ENCODE data around the gene MRPL53. TPM values are rescaled to one million over a fixed set of nuclear protein-coding genes. Genes with fewer than 3 reads are reported as not detected.

Gene MRPL53
- total RNA-seq, 6 experiments from 2014 or later, result 74.5 to 120 (median 97.7) TPM

GRCh38 chr2:74441690-74442482 lies 30.6 kb downstream of the MRPL53 start, which contains the start of gene RTKN:
TSS of gene RTKN (minus strand) at chr2:74441937. CDS start at chr2:74441816, 121 bp downstream.
- Mint-ChIP-seq H3K36me3 (ENCODE audit: low read depth) (no peaks in the 10 kb centered on the region), H3K9me3 (no peaks in the 10 kb centered on the region), H3K4me3 (peak within 1 kb of the TSS; percentile 95), H3K27me3 (ENCODE audit: insufficient read depth) (no peaks in the 10 kb centered on the region; the same call in 1 of the 2 replicates), H3K27ac (peak within 1 kb of the TSS; percentile 57; the same call in 1 of the 2 replicates), H3K4me1 (ENCODE audit: low read depth) (peaks cover 47% of the 10 kb centered on the region)
- DNase-seq, result no peak
- TF ChIP-seq CTCF (IDR thresholded peaks at IDR 0.05), result no peak

GRCh38 chr2:74441170-74441689 lies 31.2 kb downstream of the MRPL53 start:
- DNase-seq, result no peak
- Mint-ChIP-seq H3K27ac (no peak overlapping the region), H3K4me3 (no peak overlapping the region; the same call in 1 of the 2 replicates), H3K36me3 (ENCODE audit: low read depth) (no peaks in the 10 kb centered on the region), H3K9me3 (no peaks in the 10 kb centered on the region), H3K4me1 (ENCODE audit: low read depth) (peaks cover 47% of the 10 kb centered on the region), H3K27me3 (ENCODE audit: insufficient read depth) (no peaks in the 10 kb centered on the region; the same call in 1 of the 2 replicates)
- no peak for TF ChIP-seq CTCF (IDR thresholded peaks at IDR 0.05)

GRCh38 chr2:74440378-74441169 lies 31.9 kb downstream of the MRPL53 start:
- peaks cover 48% of the 10 kb centered on the region for H3K4me1 Mint-ChIP-seq (ENCODE audit: low read depth)
- H3K36me3 Mint-ChIP-seq (ENCODE audit: low read depth), result no peaks in the 10 kb centered on the region
- DNase-seq, result peak; percentile 67
- no peaks in the 10 kb centered on the region for H3K9me3 Mint-ChIP-seq
- TF ChIP-seq CTCF (IDR thresholded peaks at IDR 0.05), result peak; percentile 59
- H3K4me3 Mint-ChIP-seq, result peak overlapping the region; percentile 95
- peak overlapping the region; percentile 74 for H3K27ac Mint-ChIP-seq
- no peaks in the 10 kb centered on the region; the same call in 1 of the 2 replicates for H3K27me3 Mint-ChIP-seq (ENCODE audit: insufficient read depth)

GRCh38 chr2:74439803-74440377 lies 32.6 kb downstream of the MRPL53 start:
- Mint-ChIP-seq H3K27ac (peak overlapping the region; percentile 74), H3K9me3 (no peaks in the 10 kb centered on the region), H3K36me3 (ENCODE audit: low read depth) (no peaks in the 10 kb centered on the region), H3K4me3 (peak overlapping the region; percentile 95), H3K27me3 (ENCODE audit: insufficient read depth) (no peaks in the 10 kb centered on the region; the same call in 1 of the 2 replicates), H3K4me1 (ENCODE audit: low read depth) (peaks cover 51% of the 10 kb centered on the region)
- DNase-seq, result peak; percentile 33
- no peak for TF ChIP-seq CTCF (IDR thresholded peaks at IDR 0.05)

- no peaks in the 10 kb centered on the region for H3K9me3 Mint-ChIP-seq
- TF ChIP-seq CTCF (IDR thresholded peaks at IDR 0.05), result no peak
- peaks cover 47% of the 10 kb centered on the region for H3K4me1 Mint-ChIP-seq (ENCODE audit: low read depth)
- H3K36me3 Mint-ChIP-seq (ENCODE audit: low read depth), result no peaks in the 10 kb centered on the region
- H3K27me3 Mint-ChIP-seq (ENCODE audit: insufficient read depth), result no peaks in the 10 kb centered on the region; the same call in 1 of the 2 replicates
- H3K4me3 Mint-ChIP-seq, result peak overlapping the region; percentile 95
- no peak for DNase-seq
- H3K27ac Mint-ChIP-seq, result peak overlapping the region; percentile 74
Observed at GRCh38 chr2:74439373-74439772, 33.1 kb downstream of the MRPL53 start.

All from HFFc6 (cell line).